ENCODE results near the gene CCDC27.
"Not testable (repeated sequence)": the region's sequence is repeated elsewhere in the genome, so short reads cannot be mapped to it uniquely, and the experiment has no call there.

The CCDC27 gene

GRCh38 chr1:3803905-3804626 lies 51.8 kb downstream of the CCDC27 start:
- H3K4me3 ChIP-seq (ENCODE audit: low read length) = no peak overlapping the region

GRCh38 chr1:3804627-3804944 lies 52.3 kb downstream of the CCDC27 start:
- H3F3A ChIP-seq (ENCODE audit: control insufficient read depth, insufficient read depth); H3K36me3 ChIP-seq (ENCODE audit: control insufficient read depth, low read length); H3K79me2 ChIP-seq (ENCODE audit: control insufficient read depth, low read length); H3K27ac ChIP-seq (ENCODE audit: low read depth, low read length); H3K9me2 ChIP-seq (replicated peaks; ENCODE audit: control insufficient read depth, low read length); H3K4me3 ChIP-seq (ENCODE audit: low read length); H4K20me1 ChIP-seq (ENCODE audit: control insufficient read depth, insufficient read depth, low read depth, low read length); H3K4me1 ChIP-seq (ENCODE audit: control insufficient read depth, low read length); H3K9me3 ChIP-seq (ENCODE audit: control insufficient read depth, insufficient read depth, low read length); H3K4me2 ChIP-seq (ENCODE audit: low read length): not testable (repeated sequence)
- H3K27me3 ChIP-seq (ENCODE audit: control insufficient read depth, low read length) = peaks cover 25% of the 10 kb centered on the region

More at GRCh38 chr1:3803905-3804626, 51.8 kb downstream of the CCDC27 start:
- Histone ChIP-seq H3K9me2 (replicated peaks; ENCODE audit: control insufficient read depth, low read length) (no peaks in the 10 kb centered on the region), H3K27ac (ENCODE audit: low read depth, low read length) (no peak overlapping the region), H3F3A (ENCODE audit: control insufficient read depth, insufficient read depth) (no peaks in the 10 kb centered on the region), H3K27me3 (ENCODE audit: control insufficient read depth, low read length) (peaks cover 25% of the 10 kb centered on the region), H3K36me3 (ENCODE audit: control insufficient read depth, low read length) (no peaks in the 10 kb centered on the region), H3K4me1 (ENCODE audit: control insufficient read depth, low read length) (0 out of 2 replicates have a peak, but pooled peaks cover 3% of the 10 kb centered on the region), H4K20me1 (ENCODE audit: control insufficient read depth, insufficient read depth, low read depth, low read length) (no peaks in the 10 kb centered on the region), H3K9me3 (ENCODE audit: control insufficient read depth, insufficient read depth, low read length) (no peaks in the 10 kb centered on the region; the same call in 1 of the 2 replicates), H3K4me2 (ENCODE audit: low read length) (no peak overlapping the region), H3K79me2 (ENCODE audit: control insufficient read depth, low read length) (no peaks in the 10 kb centered on the region)
- TF ChIP-seq EZH2phosphoT487 (IDR thresholded peaks at IDR 0.05; ENCODE audit: borderline replicate concordance, low read length) (no peak), CTCF (IDR thresholded peaks at IDR 0.05; ENCODE audit: low read depth, low read length, poor library complexity, severe bottlenecking) (no peak)

GRCh38 chr1:3805038-3805437 lies 52.8 kb downstream of the CCDC27 start:
- Histone ChIP-seq H3K79me2 (ENCODE audit: control insufficient read depth, low read length) (no peaks in the 10 kb centered on the region), H3K27ac (ENCODE audit: low read depth, low read length) (no peak overlapping the region), H3K36me3 (ENCODE audit: control insufficient read depth, low read length) (no peaks in the 10 kb centered on the region), H3F3A (ENCODE audit: control insufficient read depth, insufficient read depth) (no peaks in the 10 kb centered on the region), H3K4me1 (ENCODE audit: control insufficient read depth, low read length) (0 out of 2 replicates have a peak, but pooled peaks cover 3% of the 10 kb centered on the region), H4K20me1 (ENCODE audit: control insufficient read depth, insufficient read depth, low read depth, low read length) (no peaks in the 10 kb centered on the region), H3K9me2 (replicated peaks; ENCODE audit: control insufficient read depth, low read length) (no peaks in the 10 kb centered on the region), H3K4me3 (ENCODE audit: low read length) (no peak overlapping the region), H3K27me3 (ENCODE audit: control insufficient read depth, low read length) (peaks cover 22% of the 10 kb centered on the region), H3K4me2 (ENCODE audit: low read length) (no peak overlapping the region), H3K9me3 (ENCODE audit: control insufficient read depth, insufficient read depth, low read length) (no peaks in the 10 kb centered on the region; the same call in 1 of the 2 replicates)
- TF ChIP-seq CTCF (IDR thresholded peaks at IDR 0.05; ENCODE audit: low read depth, low read length, poor library complexity, severe bottlenecking) = no peak

- Histone ChIP-seq H4K20me1 (ENCODE audit: control insufficient read depth, insufficient read depth, low read depth, low read length) (no peaks in the 10 kb centered on the region), H3K4me1 (ENCODE audit: control insufficient read depth, low read length) (no peaks in the 10 kb centered on the region), H3K9me3 (ENCODE audit: control insufficient read depth, insufficient read depth, low read length) (no peaks in the 10 kb centered on the region), H3K36me3 (ENCODE audit: control insufficient read depth, low read length) (no peaks in the 10 kb centered on the region), H3K9me2 (replicated peaks; ENCODE audit: control insufficient read depth, low read length) (no peaks in the 10 kb centered on the region), H3K27me3 (ENCODE audit: control insufficient read depth, low read length) (peaks cover 15% of the 10 kb centered on the region), H3K79me2 (ENCODE audit: control insufficient read depth, low read length) (no peaks in the 10 kb centered on the region), H3F3A (ENCODE audit: control insufficient read depth, insufficient read depth) (peaks cover 5% of the 10 kb centered on the region; the same call in 1 of the 2 replicates), H3K4me2 (ENCODE audit: low read length) (no peak overlapping the region), H3K4me3 (ENCODE audit: low read length) (no peak overlapping the region), H3K27ac (ENCODE audit: low read depth, low read length) (no peak overlapping the region)
- no peak for TF ChIP-seq CTCF (IDR thresholded peaks at IDR 0.05; ENCODE audit: low read depth, low read length, poor library complexity, severe bottlenecking)
- TF ChIP-seq EZH2phosphoT487 (IDR thresholded peaks at IDR 0.05; ENCODE audit: borderline replicate concordance, low read length) = no peak
Measured at GRCh38 chr1:3807769-3808168, 55.5 kb downstream of the CCDC27 start.

Measured in DOHH2 (cell line).